Loucy (cell line): ENCODE data around the gene PPAN.

Experiments
- H2AFZ ChIP-seq: fragments of 200-600 bp; sonication (generic); 2 replicates; pipeline ENCODE4 v1.6.0; 2016; ENCODE audit warnings: antibody characterized with exemption, mild to moderate bottlenecking, low read length, moderate library complexity
- H3F3A ChIP-seq: fragments of 200-600 bp; 2 replicates; pipeline ENCODE4 v1.6.0; 2016; ENCODE audit warnings: antibody characterized with exemption, low read depth, mild to moderate bottlenecking
- H3K27me3 ChIP-seq: fragments of 200-600 bp; sonication (generic); 2 replicates; pipeline ENCODE4 v1.6.1; 2014; ENCODE audit warnings: low read length, mild to moderate bottlenecking; ENCODE audit not compliant: insufficient read depth, poor library complexity, severe bottlenecking
- H3K36me3 ChIP-seq: fragments of 200-600 bp; sonication (generic); 2 replicates; pipeline ENCODE4 v1.6.1; 2016; ENCODE audit warnings: low read length; ENCODE audit not compliant: insufficient read depth
- H3K4me1 ChIP-seq: fragments of 200-600 bp; sonication (generic); 2 replicates; pipeline ENCODE4 v1.5.1; 2014; ENCODE audit warnings: low read length, mild to moderate bottlenecking; ENCODE audit not compliant: insufficient read depth, poor library complexity, severe bottlenecking
- H3K4me2 ChIP-seq: fragments of 200-600 bp; sonication (generic); 2 replicates; pipeline ENCODE4 v1.6.0; 2014; ENCODE audit warnings: antibody characterized with exemption, low read length, low read depth, mild to moderate bottlenecking; ENCODE audit not compliant: poor library complexity, severe bottlenecking
- H3K4me3 ChIP-seq: fragments of 200-600 bp; sonication (generic); 2 replicates; pipeline ENCODE4 v1.5.1; 2014; ENCODE audit warnings: low read length, mild to moderate bottlenecking, mixed read lengths; ENCODE audit not compliant: poor library complexity, severe bottlenecking
- H3K79me2 ChIP-seq: fragments of 200-600 bp; sonication (generic); 2 replicates; pipeline ENCODE4 v1.6.1; 2014; ENCODE audit warnings: low read length; ENCODE audit not compliant: insufficient read depth
- H3K9ac ChIP-seq: fragments of 200-600 bp; sonication (generic); 2 replicates; pipeline ENCODE4 v1.6.0; 2014; ENCODE audit warnings: mild to moderate bottlenecking, low read depth, low read length, moderate library complexity; ENCODE audit not compliant: poor library complexity, severe bottlenecking
- H3K9me2 ChIP-seq: fragments of 200-600 bp; sonication (generic); replicated peaks from 2 replicates; pipeline ENCODE4 v1.6.1; 2016; ENCODE audit warnings: low read depth, low read length, mixed read lengths
- H3K9me3 ChIP-seq: fragments of 200-600 bp; sonication (generic); 2 replicates; pipeline ENCODE4 v1.6.1; 2014; ENCODE audit warnings: mild to moderate bottlenecking, antibody characterized with exemption, low read length, low read depth; ENCODE audit not compliant: insufficient read depth
- H4K20me1 ChIP-seq: fragments of 200-600 bp; sonication (generic); 2 replicates; pipeline ENCODE4 v1.6.0; 2014; ENCODE audit warnings: antibody characterized with exemption, low read length, mild to moderate bottlenecking; ENCODE audit not compliant: insufficient read depth, poor library complexity, severe bottlenecking
- CTCF ChIP-seq: fragments of 200-600 bp; sonication (generic); conservative IDR thresholded peaks from 2 replicates; pipeline ENCODE4 v1.5.1; 2014; ENCODE audit warnings: mild to moderate bottlenecking, antibody characterized with exemption, low read length
- EZH2phosphoT487 ChIP-seq: fragments of 200-600 bp; IDR thresholded peaks from 2 replicates; pipeline ENCODE4 v1.6.1; 2018; ENCODE audit warnings: antibody characterized with exemption, mild to moderate bottlenecking, moderate library complexity, borderline replicate concordance

The PPAN gene

GRCh38 chr19:10115392-10116084, 9.4 kb downstream of the PPAN start:
- TF ChIP-seq CTCF (no peak), EZH2phosphoT487 (no peak)
- no peak overlapping the region for H3K9ac ChIP-seq
- peaks cover 43% of the 10 kb centered on the region for H3K79me2 ChIP-seq
- H3K27me3 ChIP-seq = no peaks in the 10 kb centered on the region
- H3K9me3 ChIP-seq = no peaks in the 10 kb centered on the region
- no peak overlapping the region for H2AFZ ChIP-seq
- H4K20me1 ChIP-seq = peaks cover 53% of the 10 kb centered on the region
- H3F3A ChIP-seq = peaks cover 6% of the 10 kb centered on the region; the same call in 1 of the 2 replicates
- H3K36me3 ChIP-seq = peaks cover 30% of the 10 kb centered on the region; the same call in 1 of the 2 replicates
- peaks cover 7% of the 10 kb centered on the region for H3K4me1 ChIP-seq
- no peaks in the 10 kb centered on the region for H3K9me2 ChIP-seq
- H3K4me2 ChIP-seq = no peak overlapping the region
- no peak overlapping the region for H3K4me3 ChIP-seq

GRCh38 chr19:10116085-10116865, 10.1 kb downstream of the PPAN start:
- H3K4me3 ChIP-seq = no peak overlapping the region
- no peaks in the 10 kb centered on the region for H3K9me3 ChIP-seq
- peaks cover 36% of the 10 kb centered on the region for H3K79me2 ChIP-seq
- peaks cover 6% of the 10 kb centered on the region; the same call in 1 of the 2 replicates for H3F3A ChIP-seq
- no peak overlapping the region for H3K9ac ChIP-seq
- peaks cover 7% of the 10 kb centered on the region for H3K4me1 ChIP-seq
- peaks cover 50% of the 10 kb centered on the region for H4K20me1 ChIP-seq
- H2AFZ ChIP-seq = no peak overlapping the region
- H3K36me3 ChIP-seq = peaks cover 23% of the 10 kb centered on the region; the same call in 1 of the 2 replicates
- no peak for TF ChIP-seq EZH2phosphoT487
- H3K27me3 ChIP-seq = no peaks in the 10 kb centered on the region
- no peak overlapping the region for H3K4me2 ChIP-seq
- no peaks in the 10 kb centered on the region for H3K9me2 ChIP-seq

- H3K4me2 ChIP-seq = peak overlapping the region; percentile 11
- no peaks in the 10 kb centered on the region for H3K9me3 ChIP-seq
- H3K4me3 ChIP-seq = no peak overlapping the region
- H3K4me1 ChIP-seq = peaks cover 7% of the 10 kb centered on the region
- no peaks in the 10 kb centered on the region for H3K27me3 ChIP-seq
- H3K36me3 ChIP-seq = peaks cover 19% of the 10 kb centered on the region; the same call in 1 of the 2 replicates
- peaks cover 35% of the 10 kb centered on the region for H3K79me2 ChIP-seq
- peak overlapping the region; percentile 39 for H3K9ac ChIP-seq
- no peak overlapping the region for H2AFZ ChIP-seq
- H3K9me2 ChIP-seq = no peaks in the 10 kb centered on the region
- TF ChIP-seq EZH2phosphoT487 (no peak), CTCF (no peak)
- peaks cover 5% of the 10 kb centered on the region; the same call in 1 of the 2 replicates for H3F3A ChIP-seq
- peaks cover 44% of the 10 kb centered on the region for H4K20me1 ChIP-seq
Measured at GRCh38 chr19:10116866-10117616, 10.9 kb downstream of the PPAN start.
